HCT116 (cell line): ENCODE data around the gene RGS18. TPM values are rescaled to one million over a fixed set of nuclear protein-coding genes. Genes with fewer than 3 reads are reported as not detected.

Source experiments
- ATAC-seq: fragments of 200-7000 bp; cut with Tn5 transposase; 2 replicates; pipeline ENCODE4 v1.9.1; 2020; ENCODE audit warnings: mild to moderate bottlenecking, moderate library complexity
- BruUV-seq: library from RNA; stranded (reverse); fragments of 400-500 nt; replicated peaks from 2 replicates; lab custom pipeline; 2021; lab: Mats Ljungman, UMichigan
- CTCF ChIA-PET: fragments of 300-600 bp; sonication (Branson Sonifier 250); formaldehyde crosslinking; loops from one replicate; lab custom pipeline; 2021; ENCODE audit warnings: antibody characterized with exemption; lab: Charles Lee
- POLR2A ChIA-PET: fragments of 300-600, 350-600 bp; sonication (Branson Sonifier 250); formaldehyde crosslinking; loops from one replicate; lab custom pipeline; 2021; ENCODE audit warnings: antibody characterized with exemption; lab: Charles Lee
- RAD21 ChIA-PET, 2 experiments: fragments of 300-600 bp; sonication (Branson Sonifier 250); formaldehyde crosslinking; loops; one replicate each; lab custom pipeline; 2023; ENCODE audit warnings: low total read pairs in 2 of 2; ENCODE audit not compliant: uncharacterized antibody in 2 of 2, unreplicated experiment in 2 of 2, low non-redundant PET in 1 of 2; lab: Charles Lee
- DNase-seq: peaks from one replicate; pipeline ENCODE4 v3.0.0-alpha.2; 2010; ENCODE audit warnings: low read depth, low spot score
- H2AFZ ChIP-seq: fragments of 200-600 bp; shearing (Covaris generic), sonication (generic); 2 replicates; pipeline ENCODE4 v1.6.1; 2017; ENCODE audit warnings: low read depth, mixed run types, mixed read lengths, antibody characterized with exemption, low read length; ENCODE audit not compliant: poor library complexity, severe bottlenecking
- H3K27ac ChIP-seq: 2 replicates; pipeline ENCODE4 v1.5.1; 2012; ENCODE audit warnings: low read depth, low read length
- H3K27me3 ChIP-seq: fragments of 200-600 bp; sonication (generic); 2 replicates; pipeline ENCODE4 v1.6.1; 2016; ENCODE audit warnings: mixed run types, low read length, mixed read lengths; ENCODE audit not compliant: insufficient read depth
- H3K36me3 ChIP-seq, 2 experiments: fragments of 200-500 bp in 1 of 2; fragments of 200-600 bp in 1 of 2; sonication (Bioruptor generic) in 1 of 2; sonication (generic) in 1 of 2; 2 replicates each; pipeline versions ENCODE4 v1.5.1 to v1.6.1; 2014 to 2016; ENCODE audit warnings: low read length in 2 of 2, inconsistent platforms in 1 of 2, mixed read lengths in 1 of 2, mixed run types in 1 of 2; ENCODE audit not compliant: insufficient read depth in 2 of 2, control insufficient read depth in 1 of 2
- H3K4me1 ChIP-seq, 2 experiments: fragments of 200-600 bp in 1 of 2; sonication (generic) in 1 of 2; 2 replicates each; pipeline versions ENCODE4 v1.5.1 to v1.6.1; 2012 to 2017; ENCODE audit warnings: low read length in 2 of 2, inconsistent platforms in 1 of 2, mild to moderate bottlenecking in 1 of 2, mixed read lengths in 1 of 2, mixed run types in 1 of 2, moderate library complexity in 1 of 2; ENCODE audit not compliant: insufficient read depth in 2 of 2, control insufficient read depth in 1 of 2
- H3K4me2 ChIP-seq: fragments of 200-600 bp; sonication (generic); 2 replicates; pipeline ENCODE4 v1.6.1; 2017; ENCODE audit warnings: mixed run types, low read length, mixed read lengths
- H3K4me3 ChIP-seq, 2 experiments: fragments of 200-600 bp in 1 of 2; sonication (generic) in 1 of 2; replicated peaks in 1 of 2; 2 replicates each; pipeline ENCODE4 v1.5.1; 2011 to 2016; ENCODE audit warnings: low read length in 2 of 2, control low read depth in 1 of 2, low read depth in 1 of 2, mild to moderate bottlenecking in 1 of 2, mixed read lengths in 1 of 2, mixed run types in 1 of 2
- H3K79me2 ChIP-seq: fragments of 200-600 bp; sonication (generic); 2 replicates; pipeline ENCODE4 v1.6.1; 2017; ENCODE audit warnings: mild to moderate bottlenecking, mixed run types, low read length, moderate library complexity, mixed read lengths; ENCODE audit not compliant: insufficient read depth
- H3K9ac ChIP-seq: fragments of 200-600 bp; sonication (generic); 2 replicates; pipeline ENCODE4 v1.6.1; 2016; ENCODE audit warnings: low read length, mixed read lengths
- H3K9me2 ChIP-seq: fragments of 200-600 bp; sonication (generic), shearing (Covaris generic); 2 replicates; pipeline ENCODE4 v1.6.1; 2017; ENCODE audit warnings: mixed run types, mild to moderate bottlenecking, moderate library complexity; ENCODE audit not compliant: insufficient read depth
- H3K9me3 ChIP-seq, 2 experiments: fragments of 200-500 bp in 1 of 2; fragments of 200-600 bp in 1 of 2; sonication (Bioruptor generic) in 1 of 2; sonication (generic) in 1 of 2; 2 replicates each; pipeline ENCODE4 v1.6.1; 2014 to 2017; ENCODE audit warnings: low read length in 2 of 2, mixed read lengths in 2 of 2, inconsistent platforms in 1 of 2, low read depth in 1 of 2, mild to moderate bottlenecking in 1 of 2, mixed run types in 1 of 2, moderate library complexity in 1 of 2; ENCODE audit not compliant: control insufficient read depth in 1 of 2, insufficient read depth in 1 of 2
- H4K20me1 ChIP-seq: fragments of 200-600 bp; sonication (generic), shearing (Covaris generic); 2 replicates; pipeline ENCODE4 v1.6.1; 2017; ENCODE audit warnings: mixed run types, mild to moderate bottlenecking, moderate library complexity; ENCODE audit not compliant: insufficient read depth
- ATF3 ChIP-seq: IDR thresholded peaks from 2 replicates; pipeline ENCODE4 v1.6.1; 2012
- CBX3 ChIP-seq: IDR thresholded peaks from 2 replicates; pipeline ENCODE4 v1.6.1; 2012; ENCODE audit warnings: low read depth
- CEBPB ChIP-seq: IDR thresholded peaks from 2 replicates; pipeline ENCODE4 v1.6.1; 2012; ENCODE audit warnings: low read depth
- EGR1 ChIP-seq: IDR thresholded peaks from 2 replicates; pipeline ENCODE4 v1.6.1; 2012; ENCODE audit warnings: low read depth
- ELF1 ChIP-seq: IDR thresholded peaks from 2 replicates; pipeline ENCODE4 v1.6.1; 2012; ENCODE audit warnings: low read depth, borderline replicate concordance
- EZH2phosphoT487 ChIP-seq: fragments of 200-600 bp; IDR thresholded peaks from 2 replicates; pipeline ENCODE4 v1.6.1; 2018; ENCODE audit warnings: antibody characterized with exemption, borderline replicate concordance
- FOSL1 ChIP-seq: IDR thresholded peaks from 2 replicates; pipeline ENCODE4 v1.6.1; 2012; ENCODE audit warnings: low read depth
- JUND ChIP-seq: IDR thresholded peaks from 2 replicates; pipeline ENCODE4 v1.6.1; 2012
- POLR2AphosphoS5 ChIP-seq: IDR thresholded peaks from 2 replicates; pipeline ENCODE4 v1.6.1; 2011; ENCODE audit warnings: mild to moderate bottlenecking, low read depth, low read length, moderate library complexity
- RAD21 ChIP-seq: IDR thresholded peaks from 2 replicates; pipeline ENCODE4 v1.6.1; 2012; ENCODE audit warnings: low read depth, mild to moderate bottlenecking
- REST ChIP-seq: IDR thresholded peaks from 2 replicates; pipeline ENCODE4 v1.6.1; 2012; ENCODE audit warnings: low read depth
- SIN3A ChIP-seq: IDR thresholded peaks from 2 replicates; pipeline ENCODE4 v1.6.1; 2012; ENCODE audit warnings: low read depth
- SRF ChIP-seq: IDR thresholded peaks from 2 replicates; pipeline ENCODE4 v1.6.1; 2012; ENCODE audit warnings: low read depth
- YY1 ChIP-seq: IDR thresholded peaks from 2 replicates; pipeline ENCODE4 v1.6.1; 2011; ENCODE audit warnings: low read length, low read depth, moderate library complexity, mild to moderate bottlenecking; ENCODE audit not compliant: insufficient replicate concordance; ENCODE audit errors: extremely low read depth
- ZBTB33 ChIP-seq: IDR thresholded peaks from 2 replicates; pipeline ENCODE4 v1.6.1; 2011; ENCODE audit warnings: mild to moderate bottlenecking, low read length, moderate library complexity; ENCODE audit not compliant: insufficient replicate concordance; ENCODE audit errors: extremely low read depth
- ZFX ChIP-seq: fragments of 450-650 bp; IDR thresholded peaks from 2 replicates; pipeline ENCODE4 v1.6.1; 2017
- intact Hi-C: fragments of 100-400 bp; cut with micrococcal nuclease; formaldehyde crosslinking; loops from 2 replicates; pipeline ENCODE4 v1.10.0; 2022
- total RNA-seq: library from RNA; stranded (reverse); gene quantifications from one replicate; pipeline ENCODE4 v1.2.1, GENCODE V29; 2021; ENCODE audit not compliant: unreplicated experiment
- TF ChIP-seq, protein P1 (sequence below), 3 experiments: fragments of 200-600 bp in 1 of 3; sonication (generic) in 1 of 3; IDR thresholded peaks in 2 of 3; conservative IDR thresholded peaks in 1 of 3; 2 replicates each; pipeline ENCODE4 v1.5.1; 2012 to 2017; ENCODE audit warnings: low read depth in 2 of 3, low read length in 2 of 3, antibody characterized with exemption in 1 of 3, borderline replicate concordance in 1 of 3, control low read depth in 1 of 3, mild to moderate bottlenecking in 1 of 3, mixed read lengths in 1 of 3, mixed run types in 1 of 3, moderate library complexity in 1 of 3; ENCODE audit not compliant: insufficient read depth in 1 of 3

Gene RGS18
- total RNA-seq, 1 experiment from 2014 or later, result not detected

GRCh38 chr1:192225266-192225665, 67.0 kb downstream of the RGS18 start:
- no peak for DNase-seq
- Histone ChIP-seq H4K20me1 (no peaks in the 10 kb centered on the region), H3K27me3 (no peaks in the 10 kb centered on the region), H3K4me2 (no peak overlapping the region), H3K27ac (no peak overlapping the region), H2AFZ (no peak overlapping the region), H3K36me3 (no peaks in the 10 kb centered on the region), H3K9me2 (no peaks in the 10 kb centered on the region), H3K9ac (no peak overlapping the region), H3K4me3 (no peak overlapping the region), H3K79me2 (no peaks in the 10 kb centered on the region), H3K9me3 (no peaks in the 10 kb centered on the region), H3K4me1 (no peaks in the 10 kb centered on the region)
- RAD21 ChIA-PET, result no interaction called here
- CTCF ChIA-PET, result no interaction called here
- intact Hi-C loops, result no loop called here
- ATAC-seq, result no peak
- BruUV-seq, result no TSS peak
- POLR2A ChIA-PET, result no interaction called here
- no peak for TF ChIP-seq SIN3A
- no peak for TF ChIP-seq CBX3
- TF ChIP-seq YY1, result no peak
- TF ChIP-seq FOSL1, result no peak
- no peak for TF ChIP-seq ELF1
- no peak for TF ChIP-seq ZFX
- TF ChIP-seq, protein P1, sequence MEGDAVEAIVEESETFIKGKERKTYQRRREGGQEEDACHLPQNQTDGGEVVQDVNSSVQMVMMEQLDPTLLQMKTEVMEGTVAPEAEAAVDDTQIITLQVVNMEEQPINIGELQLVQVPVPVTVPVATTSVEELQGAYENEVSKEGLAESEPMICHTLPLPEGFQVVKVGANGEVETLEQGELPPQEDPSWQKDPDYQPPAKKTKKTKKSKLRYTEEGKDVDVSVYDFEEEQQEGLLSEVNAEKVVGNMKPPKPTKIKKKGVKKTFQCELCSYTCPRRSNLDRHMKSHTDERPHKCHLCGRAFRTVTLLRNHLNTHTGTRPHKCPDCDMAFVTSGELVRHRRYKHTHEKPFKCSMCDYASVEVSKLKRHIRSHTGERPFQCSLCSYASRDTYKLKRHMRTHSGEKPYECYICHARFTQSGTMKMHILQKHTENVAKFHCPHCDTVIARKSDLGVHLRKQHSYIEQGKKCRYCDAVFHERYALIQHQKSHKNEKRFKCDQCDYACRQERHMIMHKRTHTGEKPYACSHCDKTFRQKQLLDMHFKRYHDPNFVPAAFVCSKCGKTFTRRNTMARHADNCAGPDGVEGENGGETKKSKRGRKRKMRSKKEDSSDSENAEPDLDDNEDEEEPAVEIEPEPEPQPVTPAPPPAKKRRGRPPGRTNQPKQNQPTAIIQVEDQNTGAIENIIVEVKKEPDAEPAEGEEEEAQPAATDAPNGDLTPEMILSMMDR (IDR thresholded peaks at IDR 0.05 in 2 of 3, conservative IDR thresholded peaks at IDR 0.05 in 1 of 3; ENCODE audit: borderline replicate concordance in 1 of 3, insufficient read depth in 1 of 3, low read depth in 2 of 3, low read length in 2 of 3), result no peak
- TF ChIP-seq ATF3, result no peak
- no peak for TF ChIP-seq RAD21
- TF ChIP-seq ZBTB33, result no peak
- TF ChIP-seq JUND, result no peak
- TF ChIP-seq EGR1, result no peak
- no peak for TF ChIP-seq CEBPB
- TF ChIP-seq EZH2phosphoT487, result no peak
- TF ChIP-seq POLR2AphosphoS5, result no peak
- no peak for TF ChIP-seq REST
- no peak for TF ChIP-seq SRF
